Smooth muscle cell (in vitro differentiated cells): ENCODE results near the gene HPS4. TPM values are rescaled to one million over a fixed set of nuclear protein-coding genes. Genes with fewer than 3 reads are reported as not detected.

Experiments
- DNase-seq: peaks from one replicate; lab custom pipeline; 2025; ENCODE audit not compliant: unreplicated experiment; lab: John Stamatoyannopoulos, UW
- H2AFZ ChIP-seq: fragments of 200-600 bp; sonication (generic); 2 replicates; pipeline ENCODE4 v1.6.0; 2016; ENCODE audit warnings: antibody characterized with exemption, low read depth, mild to moderate bottlenecking
- H3F3A ChIP-seq: fragments of 200-600 bp; sonication (generic); 2 replicates; pipeline ENCODE4 v1.6.0; 2017; ENCODE audit warnings: antibody characterized with exemption, low read depth
- H3K27ac ChIP-seq: fragments of 200-600 bp; sonication (generic); 2 replicates; pipeline ENCODE4 v1.5.1; 2016; ENCODE audit warnings: low read depth, mild to moderate bottlenecking
- H3K27me3 ChIP-seq: fragments of 200-600 bp; sonication (generic); 2 replicates; pipeline ENCODE4 v1.6.1; 2016; ENCODE audit warnings: low read depth, mild to moderate bottlenecking
- H3K36me3 ChIP-seq: fragments of 200-600 bp; sonication (generic); 2 replicates; pipeline ENCODE4 v1.5.1; 2016; ENCODE audit warnings: low read depth
- H3K4me1 ChIP-seq: fragments of 200-600 bp; sonication (generic); 2 replicates; pipeline ENCODE4 v1.5.1; 2016; ENCODE audit warnings: low read depth
- H3K4me2 ChIP-seq: fragments of 200-600 bp; sonication (generic); 2 replicates; pipeline ENCODE4 v1.6.0; 2016; ENCODE audit warnings: mild to moderate bottlenecking
- H3K4me3 ChIP-seq: fragments of 200-600 bp; sonication (generic); 2 replicates; pipeline ENCODE4 v1.5.1; 2016; ENCODE audit warnings: mild to moderate bottlenecking
- H3K79me2 ChIP-seq: fragments of 200-600 bp; sonication (generic); 2 replicates; pipeline ENCODE4 v1.6.0; 2016; ENCODE audit warnings: low read depth, mild to moderate bottlenecking
- H3K9ac ChIP-seq: fragments of 200-600 bp; sonication (generic); 2 replicates; pipeline ENCODE4 v1.6.0; 2016; ENCODE audit warnings: low read depth
- H3K9me3 ChIP-seq: fragments of 200-600 bp; sonication (generic); replicated peaks from 2 replicates; pipeline ENCODE4 v1.5.1; 2016; ENCODE audit warnings: low read depth
- H4K20me1 ChIP-seq: fragments of 200-600 bp; sonication (generic); 2 replicates; pipeline ENCODE4 v1.6.0; 2016; ENCODE audit warnings: low read depth
- WGBS: methylation state at CpG from one replicate; pipeline ENCODE4 v1.1.7; 2016; ENCODE audit warnings: low lambda C conversion rate; 5-methylcytosine and 5-hydroxymethylcytosine counted together
- polyA plus RNA-seq: library from polyadenylated mRNA; unstranded; fragments of >200 nt; fragmentation: Nextera tagmentation; extraction: Ambion mirVana; gene quantifications from 2 replicates; pipeline ENCODE4 v1.2.1, GENCODE V29; 2016
- total RNA-seq: library from RNA; depleted of rRNA; stranded (reverse); fragments of >200 nt; gene quantifications from 2 replicates; pipeline ENCODE4 v1.2.3, GENCODE V29; 2014
- TF ChIP-seq, protein P1 (sequence below): fragments of 200-600 bp; sonication (generic); IDR thresholded peaks from 2 replicates; pipeline ENCODE4 v1.5.1; 2017; ENCODE audit warnings: borderline replicate concordance, mild to moderate bottlenecking, antibody characterized with exemption; ENCODE audit not compliant: insufficient read depth, poor library complexity, severe bottlenecking

HPS4 gene
- total and polyA plus RNA-seq, 2 experiments from 2014 or later = 18.2 to 46.3 TPM

DNA sequence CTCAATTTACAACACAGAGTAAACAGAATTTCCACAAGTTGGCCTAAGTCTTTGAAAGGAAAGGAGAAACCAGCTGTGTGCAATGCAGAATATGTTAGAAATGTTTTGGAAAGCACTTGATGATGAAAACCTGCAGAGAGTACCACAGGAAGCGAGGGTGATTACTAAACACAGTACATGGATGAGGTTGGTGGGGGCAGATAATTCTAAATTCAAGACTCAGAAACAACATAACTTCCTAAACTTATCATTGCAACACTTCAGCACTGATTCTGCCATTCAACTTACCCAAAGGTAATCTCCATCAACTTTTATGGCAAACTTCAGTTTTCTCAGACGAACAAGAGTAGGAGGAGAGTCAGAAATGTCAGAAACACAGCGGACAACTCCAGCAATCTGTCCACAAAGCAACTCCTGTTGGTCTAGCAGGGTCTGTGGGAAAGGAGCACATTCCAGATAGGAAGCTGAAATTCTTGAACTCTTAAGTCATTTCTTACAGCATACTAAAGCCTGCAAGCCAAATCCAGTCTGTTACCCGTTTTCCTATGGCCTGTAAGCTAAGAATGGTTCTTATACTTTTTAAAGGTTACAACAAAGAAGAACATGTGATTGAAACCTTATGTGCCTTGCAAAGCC, 6.8 kb downstream of the HPS4 start:
- 26% methylated on average over 4 of the region's 4 CpGs for WGBS
- H3K9ac ChIP-seq = peak overlapping the region; percentile 42
- no peaks in the 10 kb centered on the region for H3K36me3 ChIP-seq
- H4K20me1 ChIP-seq = no peaks in the 10 kb centered on the region
- H2AFZ ChIP-seq = no peak overlapping the region
- peak overlapping the region; percentile 65 for H3K4me2 ChIP-seq
- no peaks in the 10 kb centered on the region for H3K9me3 ChIP-seq
- peaks cover 9% of the 10 kb centered on the region for H3K79me2 ChIP-seq
- no peaks in the 10 kb centered on the region for H3K27me3 ChIP-seq
- H3F3A ChIP-seq = peaks cover 20% of the 10 kb centered on the region
- H3K4me3 ChIP-seq = no peak overlapping the region
- peaks cover 13% of the 10 kb centered on the region for H3K4me1 ChIP-seq
- no peak for DNase-seq
- peak overlapping the region; percentile 95 for H3K27ac ChIP-seq
- TF ChIP-seq, protein P1, sequence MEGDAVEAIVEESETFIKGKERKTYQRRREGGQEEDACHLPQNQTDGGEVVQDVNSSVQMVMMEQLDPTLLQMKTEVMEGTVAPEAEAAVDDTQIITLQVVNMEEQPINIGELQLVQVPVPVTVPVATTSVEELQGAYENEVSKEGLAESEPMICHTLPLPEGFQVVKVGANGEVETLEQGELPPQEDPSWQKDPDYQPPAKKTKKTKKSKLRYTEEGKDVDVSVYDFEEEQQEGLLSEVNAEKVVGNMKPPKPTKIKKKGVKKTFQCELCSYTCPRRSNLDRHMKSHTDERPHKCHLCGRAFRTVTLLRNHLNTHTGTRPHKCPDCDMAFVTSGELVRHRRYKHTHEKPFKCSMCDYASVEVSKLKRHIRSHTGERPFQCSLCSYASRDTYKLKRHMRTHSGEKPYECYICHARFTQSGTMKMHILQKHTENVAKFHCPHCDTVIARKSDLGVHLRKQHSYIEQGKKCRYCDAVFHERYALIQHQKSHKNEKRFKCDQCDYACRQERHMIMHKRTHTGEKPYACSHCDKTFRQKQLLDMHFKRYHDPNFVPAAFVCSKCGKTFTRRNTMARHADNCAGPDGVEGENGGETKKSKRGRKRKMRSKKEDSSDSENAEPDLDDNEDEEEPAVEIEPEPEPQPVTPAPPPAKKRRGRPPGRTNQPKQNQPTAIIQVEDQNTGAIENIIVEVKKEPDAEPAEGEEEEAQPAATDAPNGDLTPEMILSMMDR = no peak

DNA sequence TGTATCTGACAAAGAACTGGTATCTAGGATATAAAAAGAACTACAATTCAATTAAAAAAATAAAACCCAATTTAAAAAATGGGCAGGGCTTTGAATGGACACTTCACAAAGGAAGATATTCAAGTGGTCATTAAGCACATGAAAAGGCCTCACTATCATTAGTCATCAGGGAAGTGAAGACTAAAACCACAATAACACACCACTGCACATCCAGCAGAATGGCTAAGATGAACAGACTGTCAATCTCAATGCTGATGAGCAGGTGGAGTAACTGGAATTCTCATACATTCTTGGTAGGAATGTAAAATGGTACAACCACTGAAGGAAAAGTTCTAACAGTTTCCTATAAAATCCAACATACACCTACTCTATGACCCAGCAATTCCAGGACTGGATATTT, 8.9 kb downstream of the HPS4 start:
- Histone ChIP-seq H4K20me1 (no peaks in the 10 kb centered on the region), H3K79me2 (peaks cover 9% of the 10 kb centered on the region), H3K9me3 (no peaks in the 10 kb centered on the region), H3K27me3 (no peaks in the 10 kb centered on the region), H3F3A (peaks cover 18% of the 10 kb centered on the region), H2AFZ (no peak overlapping the region), H3K36me3 (no peaks in the 10 kb centered on the region), H3K4me3 (no peak overlapping the region), H3K27ac (peak overlapping the region; percentile 97), H3K4me2 (peak overlapping the region; percentile 14), H3K9ac (no peak overlapping the region), H3K4me1 (peaks cover 6% of the 10 kb centered on the region)
- TF ChIP-seq, protein P1 = no peak
- no peak for DNase-seq

DNA sequence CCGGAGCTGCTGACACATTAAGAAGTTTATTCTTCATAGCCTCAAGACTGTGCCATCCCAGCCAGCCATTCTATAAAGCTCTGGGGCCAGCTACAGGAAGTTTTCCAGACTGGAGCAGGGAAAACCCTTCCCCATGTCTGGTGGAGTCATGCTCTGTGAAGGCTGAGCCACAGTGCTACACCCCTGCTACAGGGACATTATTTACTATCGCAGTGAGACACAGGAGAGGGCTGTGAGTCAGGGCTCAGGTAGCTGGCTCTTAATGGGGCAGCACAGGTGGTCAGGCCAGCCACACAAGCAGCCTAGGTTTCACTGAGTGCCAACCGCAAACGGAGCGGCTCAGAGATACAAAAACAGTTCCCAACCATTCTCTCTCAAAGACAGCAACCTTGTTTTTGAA, 12.1 kb downstream of the HPS4 start:
- Histone ChIP-seq H4K20me1 (no peaks in the 10 kb centered on the region), H2AFZ (no peak overlapping the region), H3K4me1 (no peaks in the 10 kb centered on the region), H3K79me2 (no peaks in the 10 kb centered on the region), H3K27me3 (no peaks in the 10 kb centered on the region), H3K9ac (peak overlapping the region; percentile 81), H3K36me3 (peaks cover 11% of the 10 kb centered on the region), H3F3A (peaks cover 6% of the 10 kb centered on the region), H3K9me3 (no peaks in the 10 kb centered on the region), H3K4me2 (peak overlapping the region; percentile 47), H3K27ac (peak overlapping the region; percentile 97), H3K4me3 (no peak overlapping the region)
- 31% methylated on average over 5 of the region's 5 CpGs for WGBS
- TF ChIP-seq, protein P1 = no peak
- no peak for DNase-seq

DNA sequence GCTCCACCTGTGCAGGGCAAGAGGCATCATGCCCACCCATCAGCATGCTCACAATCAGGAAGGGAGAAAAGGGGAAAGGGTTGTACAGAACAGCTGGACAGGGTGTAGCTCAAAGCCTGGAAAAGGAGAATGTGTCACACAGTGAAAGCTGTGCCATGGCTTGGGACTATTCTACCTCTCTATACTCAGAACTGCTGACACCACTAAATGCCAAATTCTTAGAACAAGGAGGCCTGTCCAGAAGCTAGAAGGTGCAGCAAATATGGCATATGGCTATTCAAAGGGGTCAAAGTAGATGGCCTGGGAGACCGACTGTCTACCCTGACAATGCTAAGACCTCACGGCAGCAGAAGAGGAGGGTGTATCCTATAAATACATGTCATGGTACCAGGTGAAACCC, 12.8 kb downstream of the HPS4 start:
- Histone ChIP-seq H3K27me3 (no peaks in the 10 kb centered on the region), H3K9me3 (no peaks in the 10 kb centered on the region), H3K4me1 (no peaks in the 10 kb centered on the region), H3K27ac (peak overlapping the region; percentile 97), H3K79me2 (no peaks in the 10 kb centered on the region), H3K4me3 (no peak overlapping the region), H3F3A (no peaks in the 10 kb centered on the region), H3K4me2 (peak overlapping the region; percentile 47), H3K36me3 (peaks cover 11% of the 10 kb centered on the region), H4K20me1 (no peaks in the 10 kb centered on the region), H3K9ac (peak overlapping the region; percentile 81), H2AFZ (no peak overlapping the region)
- 98% methylated on average over 2 of the region's 2 CpGs for WGBS
- no peak for DNase-seq
- TF ChIP-seq, protein P1 = no peak
